Prostate gland (tissue), 2 donors: ENCODE measurements around the gene SNX25. TPM values are rescaled to one million over a fixed set of nuclear protein-coding genes. Genes with fewer than 3 reads are reported as not detected.

Source experiments
- DNase-seq: peaks from one replicate; pipeline ENCODE4 v3.0.0-alpha.2; 2019; ENCODE audit warnings: low spot score
- H3K27ac ChIP-seq, 2 donors: fragments of 200-600 bp; sonication (generic); 2 replicates each; pipeline ENCODE4 v1.5.1; 2017 to 2019
- H3K27me3 ChIP-seq: fragments of 200-600 bp; sonication (generic); replicated peaks from 2 replicates; pipeline ENCODE4 v1.5.1; 2019; ENCODE audit not compliant: insufficient read depth
- H3K36me3 ChIP-seq, 2 donors: fragments of 200-600 bp; sonication (generic); 1 replicate in 1 of 2; 2 replicates in 1 of 2; pipeline versions ENCODE4 v1.5.1 to v1.8.1; 2017 to 2019
- H3K4me1 ChIP-seq: fragments of 200-600 bp; sonication (generic); replicated peaks from 2 replicates; pipeline ENCODE4 v1.5.1; 2019
- H3K4me3 ChIP-seq, 2 donors: fragments of 200-600 bp; sonication (generic); 2 replicates each; pipeline ENCODE4 v1.5.1; 2017 to 2019
- H3K9me3 ChIP-seq: fragments of 200-600 bp; sonication (generic); 2 replicates; pipeline ENCODE4 v1.5.1; 2017
- CTCF ChIP-seq, 4 experiments: fragments of 200-600 bp in 2 of 4; fragments of 450-650 bp in 2 of 4; sonication (generic) in 2 of 4; IDR thresholded peaks; 1 replicate in 3 of 4; 2 replicates in 1 of 4; pipeline ENCODE4 v1.5.1; 2016 to 2019; ENCODE audit warnings: antibody characterized with exemption in 4 of 4, mild to moderate bottlenecking in 2 of 4, moderate library complexity in 2 of 4
- POLR2A ChIP-seq: fragments of 450-650 bp; IDR thresholded peaks from one replicate; pipeline ENCODE4 v1.6.1; 2016; ENCODE audit warnings: antibody characterized with exemption, mild to moderate bottlenecking
- POLR2AphosphoS5 ChIP-seq: sonication (generic); formaldehyde crosslinking; IDR thresholded peaks from one replicate; pipeline ENCODE4 v1.6.1; 2017; ENCODE audit warnings: antibody characterized with exemption
- WGBS: methylation state at CpG from one replicate; pipeline ENCODE4 v1.1.5; 2018; 5-methylcytosine and 5-hydroxymethylcytosine counted together
- intact Hi-C: fragments of 100-400 bp; cut with DNase I; formaldehyde crosslinking; loops from one replicate; pipeline ENCODE4 v1.14.2; 2022
- total RNA-seq, 2 donors: library from RNA; depleted of rRNA; stranded (reverse); fragments of >200 nt; gene quantifications; one replicate each; pipeline ENCODE4 v1.1.0, GENCODE V29; 2016

The SNX25 gene
- total RNA-seq, 2 donors from 2014 or later, result 26.4 to 49.5 TPM

DNA sequence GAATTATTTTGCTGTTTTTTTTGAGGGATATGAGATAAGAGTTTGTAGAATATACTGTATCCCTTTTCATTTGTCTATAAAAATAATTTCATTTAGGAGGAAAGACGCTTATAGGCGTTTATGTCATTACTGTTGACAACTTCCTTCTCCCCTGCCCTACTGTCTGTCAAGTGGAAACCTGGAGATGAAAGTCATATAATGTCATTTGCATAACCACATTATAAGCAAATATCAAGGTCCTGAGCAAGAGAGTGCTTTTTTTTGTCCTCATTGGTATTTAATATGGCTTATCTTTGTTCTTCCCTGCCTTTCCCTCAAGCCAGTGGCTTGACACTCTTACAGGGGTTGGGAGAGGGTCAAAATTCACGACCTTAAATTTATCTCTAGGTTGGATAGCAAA is 130.5 kb downstream of the SNX25 start:
- H3K27me3 ChIP-seq, result no peaks in the 10 kb centered on the region
- no peaks in the 10 kb centered on the region for H3K4me1 ChIP-seq
- no peaks in the 10 kb centered on the region for H3K9me3 ChIP-seq
- no peak overlapping the region for H3K4me3 ChIP-seq
- 76% methylated on average over 3 of the region's 3 CpGs for WGBS
- H3K27ac ChIP-seq, result no peak overlapping the region
- TF ChIP-seq POLR2AphosphoS5 (no peak), CTCF (IDR thresholded peaks at IDR 0.05) (no peak)
- H3K36me3 ChIP-seq, result no peaks in the 10 kb centered on the region
- intact Hi-C loops, result no loop called here
- no peak for DNase-seq

- no peak for DNase-seq
- Histone ChIP-seq H3K27me3 (no peaks in the 10 kb centered on the region), H3K4me3 (no peak overlapping the region), H3K27ac (no peak overlapping the region), H3K4me1 (no peaks in the 10 kb centered on the region), H3K9me3 (no peaks in the 10 kb centered on the region), H3K36me3 (no peaks in the 10 kb centered on the region)
- 99% methylated on average over 2 of the region's 2 CpGs for WGBS
- intact Hi-C loops, result no loop called here
- TF ChIP-seq POLR2AphosphoS5, result no peak
- no peak for TF ChIP-seq CTCF (IDR thresholded peaks at IDR 0.05)
- TF ChIP-seq POLR2A, result no peak
Measured at GRCh38 chr4:185341377-185341776, 132.0 kb downstream of the SNX25 start.

GRCh38 chr4:185341841-185342240 is 132.4 kb downstream of the SNX25 start:
- TF ChIP-seq POLR2AphosphoS5 (no peak), CTCF (IDR thresholded peaks at IDR 0.05) (no peak), POLR2A (no peak)

GRCh38 chr4:185343726-185344581 is 134.6 kb downstream of the SNX25 start:
- Histone ChIP-seq H3K36me3 (no peaks in the 10 kb centered on the region), H3K27ac (no peak overlapping the region), H3K4me3 (no peak overlapping the region), H3K4me1 (no peaks in the 10 kb centered on the region), H3K9me3 (no peaks in the 10 kb centered on the region), H3K27me3 (no peaks in the 10 kb centered on the region)
- 65% methylated on average over 15 of the region's 15 CpGs for WGBS
- intact Hi-C loops, result no loop called here
- DNase-seq, result no peak
- TF ChIP-seq CTCF (IDR thresholded peaks at IDR 0.05) (no peak), POLR2A (no peak), POLR2AphosphoS5 (no peak)

More at GRCh38 chr4:185341841-185342240, 132.4 kb downstream of the SNX25 start:
- H3K9me3 ChIP-seq, result no peaks in the 10 kb centered on the region
- H3K36me3 ChIP-seq, result no peaks in the 10 kb centered on the region
- intact Hi-C loops, result no loop called here
- H3K27me3 ChIP-seq, result no peaks in the 10 kb centered on the region
- WGBS, result 98% methylated on average over 6 of the region's 6 CpGs
- H3K27ac ChIP-seq, result no peak overlapping the region
- H3K4me1 ChIP-seq, result no peaks in the 10 kb centered on the region
- no peak overlapping the region for H3K4me3 ChIP-seq
- no peak for DNase-seq
